ENCODE results near the gene IFT81. TPM values are rescaled to one million over a fixed set of nuclear protein-coding genes. Genes with fewer than 3 reads are reported as not detected.
"Not testable (repeated sequence)": the region's sequence is repeated elsewhere in the genome, so short reads cannot be mapped to it uniquely, and the experiment has no call there.

The IFT81 gene
- total RNA-seq, 4 donors from 2014 or later = 4.0 to 14.8 (median 5.3) TPM

DNA sequence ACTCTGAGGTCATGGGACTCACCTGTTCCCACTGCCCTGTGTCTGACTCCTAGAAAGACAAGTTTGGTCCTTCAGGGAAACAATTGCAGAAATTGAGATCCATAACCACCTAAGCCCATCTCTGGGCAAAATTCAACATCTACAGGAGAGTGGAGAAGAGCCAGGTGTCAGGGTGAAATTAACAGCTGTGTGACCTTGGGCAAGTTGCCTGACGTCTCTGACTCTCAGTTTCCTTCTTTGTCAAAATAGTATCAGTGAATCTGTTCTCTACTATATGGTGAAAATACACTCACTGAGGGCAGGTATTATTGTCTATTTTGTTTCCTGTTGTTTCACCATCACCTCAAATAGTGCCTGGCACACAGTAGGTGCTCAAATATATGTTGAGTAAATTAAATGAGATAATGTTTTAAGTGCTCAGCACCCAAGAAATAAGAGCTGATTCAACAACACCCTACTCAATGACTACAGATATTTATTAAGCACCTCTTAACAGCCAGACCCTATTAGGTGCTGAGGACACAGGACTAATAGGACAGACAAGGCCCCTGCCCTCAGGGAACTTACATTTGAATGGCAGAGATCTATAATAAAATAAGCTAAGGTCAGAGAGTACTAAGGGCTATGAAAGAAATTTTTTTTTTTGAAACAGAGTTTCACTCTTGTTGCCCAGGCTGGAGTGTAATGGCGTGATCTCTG is 14.2 kb upstream of the IFT81 start:
- DNase-seq (ENCODE audit: low spot score) (no peak), ATAC-seq (ENCODE audit: low FRiP score) (no peak)
- TF ChIP-seq, protein P1, sequence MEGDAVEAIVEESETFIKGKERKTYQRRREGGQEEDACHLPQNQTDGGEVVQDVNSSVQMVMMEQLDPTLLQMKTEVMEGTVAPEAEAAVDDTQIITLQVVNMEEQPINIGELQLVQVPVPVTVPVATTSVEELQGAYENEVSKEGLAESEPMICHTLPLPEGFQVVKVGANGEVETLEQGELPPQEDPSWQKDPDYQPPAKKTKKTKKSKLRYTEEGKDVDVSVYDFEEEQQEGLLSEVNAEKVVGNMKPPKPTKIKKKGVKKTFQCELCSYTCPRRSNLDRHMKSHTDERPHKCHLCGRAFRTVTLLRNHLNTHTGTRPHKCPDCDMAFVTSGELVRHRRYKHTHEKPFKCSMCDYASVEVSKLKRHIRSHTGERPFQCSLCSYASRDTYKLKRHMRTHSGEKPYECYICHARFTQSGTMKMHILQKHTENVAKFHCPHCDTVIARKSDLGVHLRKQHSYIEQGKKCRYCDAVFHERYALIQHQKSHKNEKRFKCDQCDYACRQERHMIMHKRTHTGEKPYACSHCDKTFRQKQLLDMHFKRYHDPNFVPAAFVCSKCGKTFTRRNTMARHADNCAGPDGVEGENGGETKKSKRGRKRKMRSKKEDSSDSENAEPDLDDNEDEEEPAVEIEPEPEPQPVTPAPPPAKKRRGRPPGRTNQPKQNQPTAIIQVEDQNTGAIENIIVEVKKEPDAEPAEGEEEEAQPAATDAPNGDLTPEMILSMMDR (IDR thresholded peaks at IDR 0.05) = no peak

DNA sequence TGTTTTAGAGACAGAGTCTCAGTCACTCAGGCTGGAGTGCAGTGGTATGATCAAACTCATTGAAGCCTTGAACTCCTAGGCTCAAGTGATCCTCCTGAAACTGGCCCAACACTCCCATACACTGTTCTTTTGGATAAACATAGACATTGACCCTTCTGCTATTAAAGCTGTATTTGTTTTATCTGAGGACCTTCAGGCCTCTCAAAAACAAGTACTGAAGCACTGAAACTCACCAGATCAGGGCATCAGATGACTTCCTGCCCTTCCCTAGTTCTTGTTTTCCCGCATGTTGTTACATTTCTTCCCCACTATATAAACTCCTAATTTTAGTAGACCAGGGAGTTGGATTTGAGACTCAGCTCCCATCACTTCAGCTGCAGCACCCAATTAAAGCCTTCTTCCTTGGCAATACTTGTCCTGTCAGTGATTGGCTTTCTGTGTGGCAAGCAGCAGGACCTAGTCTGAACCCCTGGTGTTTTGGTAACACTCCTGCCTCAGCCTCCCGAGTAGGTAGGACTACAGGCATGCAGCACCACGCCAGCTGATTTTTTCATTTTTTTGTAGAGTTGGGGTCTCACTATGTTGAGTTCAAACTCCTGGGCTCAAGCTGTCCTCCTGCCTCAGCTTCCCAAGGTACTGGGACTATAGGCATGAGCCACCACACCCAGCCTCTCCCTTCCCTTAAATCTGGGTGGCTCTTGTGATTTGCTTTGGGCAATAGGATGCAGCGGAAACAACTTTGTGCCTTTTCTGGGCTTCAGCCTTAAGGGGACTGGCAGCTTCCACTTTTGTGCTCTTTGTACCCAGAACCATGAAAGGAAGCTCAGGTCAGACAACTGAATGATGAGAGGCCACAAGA is 12.5 kb upstream of the IFT81 start:
- no peak for DNase-seq (ENCODE audit: low spot score)
- TF ChIP-seq, protein P1 (IDR thresholded peaks at IDR 0.05) = no peak
- ATAC-seq (ENCODE audit: low FRiP score) = no peak

DNA sequence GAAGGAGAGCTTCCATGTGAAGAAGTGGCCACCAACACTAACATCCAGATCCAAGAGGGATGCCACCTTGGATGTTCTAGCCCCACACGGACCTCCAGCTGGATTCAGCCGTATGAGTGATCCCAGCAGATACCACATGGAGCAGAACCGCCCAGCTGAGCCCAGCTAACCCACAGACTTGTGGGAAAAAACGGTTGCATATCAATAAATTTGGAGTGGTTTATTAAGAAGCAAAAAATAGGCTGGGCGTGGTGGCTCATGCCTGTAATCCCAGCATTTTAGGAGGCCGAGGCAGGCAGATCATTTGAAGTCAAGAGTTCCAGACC is 11.9 kb upstream of the IFT81 start:
- DNase-seq (ENCODE audit: low spot score) (no peak), ATAC-seq (ENCODE audit: low FRiP score) (no peak)
- TF ChIP-seq, protein P1 (IDR thresholded peaks at IDR 0.05) = no peak

DNA sequence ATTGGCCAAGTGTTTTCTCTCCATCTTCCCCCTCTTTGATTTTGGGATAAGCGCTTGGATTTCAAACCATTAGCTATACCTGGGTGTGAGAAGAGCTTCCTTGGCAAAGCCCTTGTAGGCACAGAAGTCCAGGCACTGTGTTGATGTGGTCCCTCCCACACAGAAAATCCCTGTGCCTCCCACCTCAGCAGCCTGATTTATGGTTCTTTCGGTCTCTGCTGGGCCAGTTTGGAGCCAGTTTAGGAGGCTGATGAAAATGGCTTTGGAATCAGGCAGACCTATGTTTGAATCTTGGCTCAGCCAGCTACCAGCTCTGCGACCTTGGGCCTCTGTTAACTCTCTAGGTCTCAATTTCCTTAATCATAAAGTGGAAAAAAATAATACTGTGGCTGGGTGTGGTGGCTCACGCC is 9.6 kb upstream of the IFT81 start:
- TF ChIP-seq, protein P1 (IDR thresholded peaks at IDR 0.05) = no peak
- DNase-seq (ENCODE audit: low spot score) = no peak
- no peak for ATAC-seq (ENCODE audit: low FRiP score)

DNA sequence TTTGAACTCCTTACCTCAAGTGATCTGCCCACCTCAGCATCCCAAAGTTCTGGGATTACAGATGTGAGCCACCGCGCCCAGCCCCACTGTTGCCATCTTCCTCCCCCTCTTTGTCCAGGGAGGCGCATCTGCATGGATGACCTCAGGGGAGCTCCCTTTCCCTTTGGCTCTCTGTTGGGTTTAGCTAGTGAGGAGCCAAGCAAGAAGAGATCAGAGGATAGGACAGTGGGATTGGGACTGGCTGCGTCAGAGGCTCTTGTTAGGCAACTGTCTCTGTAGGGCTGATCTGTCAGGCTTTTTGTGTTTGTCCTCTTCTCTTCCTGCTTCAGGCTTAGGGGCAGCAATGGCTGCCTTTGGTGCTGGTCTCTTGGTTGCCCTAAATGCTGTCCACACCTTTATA is 8.5 kb upstream of the IFT81 start:
- ATAC-seq (ENCODE audit: low FRiP score) (no peak), DNase-seq (ENCODE audit: low spot score) (no peak)
- TF ChIP-seq, protein P1 (IDR thresholded peaks at IDR 0.05) = no peak

DNA sequence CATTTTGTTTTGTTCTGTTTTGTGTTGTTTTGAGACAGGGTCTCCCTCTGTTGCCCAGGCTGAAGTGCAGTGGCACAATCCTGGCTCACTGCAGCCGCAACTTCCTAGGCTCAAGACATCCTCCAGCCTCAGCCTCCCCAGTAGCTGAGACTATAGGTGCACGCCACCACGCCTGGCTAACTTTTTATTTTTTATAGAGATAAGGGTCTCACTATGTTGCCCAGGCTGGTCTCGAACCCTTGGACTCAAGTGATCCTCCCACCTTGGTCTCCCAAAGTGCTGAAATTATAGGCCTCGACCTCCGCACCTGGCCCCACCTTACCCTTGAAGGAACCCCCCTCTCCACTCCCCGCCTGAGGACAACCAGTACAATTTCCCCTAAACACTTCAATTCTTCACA is 7.5 kb upstream of the IFT81 start:
- no peak for DNase-seq (ENCODE audit: low spot score)
- TF ChIP-seq, protein P1 (IDR thresholded peaks at IDR 0.05) = no peak
- no peak for ATAC-seq (ENCODE audit: low FRiP score)

DNA sequence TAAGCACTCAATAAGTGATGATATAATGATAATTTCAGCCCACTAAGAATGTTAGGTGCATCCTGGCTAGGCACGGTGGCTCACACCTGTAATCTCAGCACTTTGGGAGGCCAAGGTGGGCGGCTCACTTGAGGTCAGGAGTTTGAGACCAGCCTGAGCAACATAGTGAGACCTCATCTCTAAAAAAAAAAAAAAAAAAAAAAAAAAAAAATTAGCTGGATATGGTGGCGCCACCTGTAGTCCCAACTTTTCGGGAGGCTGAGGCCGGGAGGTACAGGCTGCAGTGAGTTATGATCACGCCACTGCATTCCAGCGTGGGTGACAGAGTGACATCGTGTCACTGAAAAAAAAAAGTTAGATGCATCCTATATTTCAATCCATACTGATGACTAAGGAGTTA is 6.9 kb upstream of the IFT81 start:
- not testable (repeated sequence) for ATAC-seq (ENCODE audit: low FRiP score); DNase-seq (ENCODE audit: low spot score)

Measured in omental fat pad (tissue), 4 donors.